ENCODE measurements around the gene SEPTIN2.
"Not testable (repeated sequence)": the region's sequence is repeated elsewhere in the genome, so short reads cannot be mapped to it uniquely, and the experiment has no call there.

DNA sequence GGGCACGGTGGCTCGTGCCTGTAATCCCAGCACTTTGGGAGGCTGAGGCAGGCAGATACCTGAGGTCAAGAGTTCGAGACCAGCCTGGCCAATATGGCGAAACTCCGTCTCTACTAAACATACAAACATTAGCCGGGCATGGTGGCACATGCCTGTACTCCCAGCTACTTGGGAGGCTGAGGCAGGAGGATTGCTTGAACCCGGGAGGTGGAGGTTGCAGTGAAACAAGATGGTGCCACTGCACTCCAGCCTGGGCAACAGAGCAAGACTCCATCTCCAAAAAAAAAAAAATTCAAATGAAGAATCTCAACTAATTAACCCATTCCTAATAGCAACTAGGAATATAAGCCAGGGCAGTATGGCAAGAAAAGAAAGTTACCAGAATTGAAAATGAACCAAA, 37.4 kb upstream of the SEPTIN2 start:
- TF ChIP-seq ZNF565 (CRISPR knock-in tag; conservative IDR thresholded peaks at IDR 0.05; ENCODE audit: low read depth); ARNTL (CRISPR knock-in tag; IDR thresholded peaks at IDR 0.05; ENCODE audit: borderline replicate concordance, low read depth); ZNF8 (CRISPR knock-in tag; IDR thresholded peaks at IDR 0.05); ZFP30 (CRISPR knock-in tag; IDR thresholded peaks at IDR 0.05); ZFP3 (CRISPR knock-in tag; IDR thresholded peaks at IDR 0.05); ZC3H10 (CRISPR knock-in tag; IDR thresholded peaks at IDR 0.05); RARB (CRISPR knock-in tag; IDR thresholded peaks at IDR 0.05); CSDC2 (CRISPR knock-in tag; IDR thresholded peaks at IDR 0.05): not testable (repeated sequence)
- TF ChIP-seq, protein P1, sequence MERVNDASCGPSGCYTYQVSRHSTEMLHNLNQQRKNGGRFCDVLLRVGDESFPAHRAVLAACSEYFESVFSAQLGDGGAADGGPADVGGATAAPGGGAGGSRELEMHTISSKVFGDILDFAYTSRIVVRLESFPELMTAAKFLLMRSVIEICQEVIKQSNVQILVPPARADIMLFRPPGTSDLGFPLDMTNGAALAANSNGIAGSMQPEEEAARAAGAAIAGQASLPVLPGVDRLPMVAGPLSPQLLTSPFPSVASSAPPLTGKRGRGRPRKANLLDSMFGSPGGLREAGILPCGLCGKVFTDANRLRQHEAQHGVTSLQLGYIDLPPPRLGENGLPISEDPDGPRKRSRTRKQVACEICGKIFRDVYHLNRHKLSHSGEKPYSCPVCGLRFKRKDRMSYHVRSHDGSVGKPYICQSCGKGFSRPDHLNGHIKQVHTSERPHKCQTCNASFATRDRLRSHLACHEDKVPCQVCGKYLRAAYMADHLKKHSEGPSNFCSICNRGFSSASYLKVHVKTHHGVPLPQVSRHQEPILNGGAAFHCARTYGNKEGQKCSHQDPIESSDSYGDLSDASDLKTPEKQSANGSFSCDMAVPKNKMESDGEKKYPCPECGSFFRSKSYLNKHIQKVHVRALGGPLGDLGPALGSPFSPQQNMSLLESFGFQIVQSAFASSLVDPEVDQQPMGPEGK (CRISPR knock-in tag; IDR thresholded peaks at IDR 0.05; ENCODE audit: borderline replicate concordance): not testable (repeated sequence)
- TF ChIP-seq, protein P2, sequence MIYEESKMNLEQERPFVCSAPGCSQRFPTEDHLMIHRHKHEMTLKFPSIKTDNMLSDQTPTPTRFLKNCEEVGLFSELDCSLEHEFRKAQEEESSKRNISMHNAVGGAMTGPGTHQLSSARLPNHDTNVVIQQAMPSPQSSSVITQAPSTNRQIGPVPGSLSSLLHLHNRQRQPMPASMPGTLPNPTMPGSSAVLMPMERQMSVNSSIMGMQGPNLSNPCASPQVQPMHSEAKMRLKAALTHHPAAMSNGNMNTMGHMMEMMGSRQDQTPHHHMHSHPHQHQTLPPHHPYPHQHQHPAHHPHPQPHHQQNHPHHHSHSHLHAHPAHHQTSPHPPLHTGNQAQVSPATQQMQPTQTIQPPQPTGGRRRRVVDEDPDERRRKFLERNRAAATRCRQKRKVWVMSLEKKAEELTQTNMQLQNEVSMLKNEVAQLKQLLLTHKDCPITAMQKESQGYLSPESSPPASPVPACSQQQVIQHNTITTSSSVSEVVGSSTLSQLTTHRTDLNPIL (CRISPR knock-in tag; IDR thresholded peaks at IDR 0.05; ENCODE audit: low read depth): not testable (repeated sequence)
- TF ChIP-seq, protein P3, sequence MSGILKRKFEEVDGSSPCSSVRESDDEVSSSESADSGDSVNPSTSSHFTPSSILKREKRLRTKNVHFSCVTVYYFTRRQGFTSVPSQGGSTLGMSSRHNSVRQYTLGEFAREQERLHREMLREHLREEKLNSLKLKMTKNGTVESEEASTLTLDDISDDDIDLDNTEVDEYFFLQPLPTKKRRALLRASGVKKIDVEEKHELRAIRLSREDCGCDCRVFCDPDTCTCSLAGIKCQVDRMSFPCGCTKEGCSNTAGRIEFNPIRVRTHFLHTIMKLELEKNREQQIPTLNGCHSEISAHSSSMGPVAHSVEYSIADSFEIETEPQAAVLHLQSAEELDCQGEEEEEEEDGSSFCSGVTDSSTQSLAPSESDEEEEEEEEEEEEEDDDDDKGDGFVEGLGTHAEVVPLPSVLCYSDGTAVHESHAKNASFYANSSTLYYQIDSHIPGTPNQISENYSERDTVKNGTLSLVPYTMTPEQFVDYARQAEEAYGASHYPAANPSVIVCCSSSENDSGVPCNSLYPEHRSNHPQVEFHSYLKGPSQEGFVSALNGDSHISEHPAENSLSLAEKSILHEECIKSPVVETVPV (CRISPR knock-in tag; IDR thresholded peaks at IDR 0.05): not testable (repeated sequence)
